Astrocyte (in vitro differentiated cells and primary cell): ENCODE measurements around the gene RSAD1.

Experiments used
- EZH2 ChIP-seq: IDR thresholded peaks from 2 replicates; pipeline ENCODE4 v1.6.1; 2012; ENCODE audit warnings: mild to moderate bottlenecking, low read length, inconsistent platforms; ENCODE audit not compliant: insufficient read depth
- TF ChIP-seq, protein P1 (sequence below): IDR thresholded peaks from 2 replicates; pipeline ENCODE4 v1.5.1; 2011; ENCODE audit warnings: low read depth, mild to moderate bottlenecking, inconsistent platforms, low read length, moderate library complexity; ENCODE audit not compliant: insufficient read depth

DNA sequence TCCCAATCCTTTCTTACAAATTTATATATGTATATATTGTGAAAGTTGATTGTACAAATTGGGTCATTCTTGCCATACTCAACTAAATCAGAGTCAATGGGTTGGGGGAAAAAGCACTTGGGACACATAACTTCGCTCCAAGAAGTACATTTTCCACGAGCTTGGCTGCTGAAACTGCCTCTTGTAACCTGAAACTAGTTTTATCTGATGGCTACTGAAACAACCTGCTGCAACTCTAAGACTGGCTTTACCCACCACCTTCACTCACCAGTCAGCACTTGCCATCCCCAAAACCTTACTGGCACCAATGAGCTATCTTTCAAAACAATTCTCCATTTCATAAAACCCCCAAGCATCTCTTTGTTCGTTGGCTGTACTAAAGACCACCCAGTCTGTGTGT is 15.1 kb downstream of the RSAD1 start:
- TF ChIP-seq, protein P1, sequence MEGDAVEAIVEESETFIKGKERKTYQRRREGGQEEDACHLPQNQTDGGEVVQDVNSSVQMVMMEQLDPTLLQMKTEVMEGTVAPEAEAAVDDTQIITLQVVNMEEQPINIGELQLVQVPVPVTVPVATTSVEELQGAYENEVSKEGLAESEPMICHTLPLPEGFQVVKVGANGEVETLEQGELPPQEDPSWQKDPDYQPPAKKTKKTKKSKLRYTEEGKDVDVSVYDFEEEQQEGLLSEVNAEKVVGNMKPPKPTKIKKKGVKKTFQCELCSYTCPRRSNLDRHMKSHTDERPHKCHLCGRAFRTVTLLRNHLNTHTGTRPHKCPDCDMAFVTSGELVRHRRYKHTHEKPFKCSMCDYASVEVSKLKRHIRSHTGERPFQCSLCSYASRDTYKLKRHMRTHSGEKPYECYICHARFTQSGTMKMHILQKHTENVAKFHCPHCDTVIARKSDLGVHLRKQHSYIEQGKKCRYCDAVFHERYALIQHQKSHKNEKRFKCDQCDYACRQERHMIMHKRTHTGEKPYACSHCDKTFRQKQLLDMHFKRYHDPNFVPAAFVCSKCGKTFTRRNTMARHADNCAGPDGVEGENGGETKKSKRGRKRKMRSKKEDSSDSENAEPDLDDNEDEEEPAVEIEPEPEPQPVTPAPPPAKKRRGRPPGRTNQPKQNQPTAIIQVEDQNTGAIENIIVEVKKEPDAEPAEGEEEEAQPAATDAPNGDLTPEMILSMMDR, result no peak
- TF ChIP-seq EZH2, result no peak
